Medulla oblongata (tissue), 1 donor: Measurements from ENCODE around the gene SUPT20HL2.
"Not testable (repeated sequence)": the region's sequence is repeated elsewhere in the genome, so short reads cannot be mapped to it uniquely, and the experiment has no call there.

Experiments
- DNase-seq: peaks from one replicate; pipeline ENCODE4 v3.0.0-alpha.2; 2015; ENCODE audit errors: extremely low spot score

SUPT20HL2 gene

DNA sequence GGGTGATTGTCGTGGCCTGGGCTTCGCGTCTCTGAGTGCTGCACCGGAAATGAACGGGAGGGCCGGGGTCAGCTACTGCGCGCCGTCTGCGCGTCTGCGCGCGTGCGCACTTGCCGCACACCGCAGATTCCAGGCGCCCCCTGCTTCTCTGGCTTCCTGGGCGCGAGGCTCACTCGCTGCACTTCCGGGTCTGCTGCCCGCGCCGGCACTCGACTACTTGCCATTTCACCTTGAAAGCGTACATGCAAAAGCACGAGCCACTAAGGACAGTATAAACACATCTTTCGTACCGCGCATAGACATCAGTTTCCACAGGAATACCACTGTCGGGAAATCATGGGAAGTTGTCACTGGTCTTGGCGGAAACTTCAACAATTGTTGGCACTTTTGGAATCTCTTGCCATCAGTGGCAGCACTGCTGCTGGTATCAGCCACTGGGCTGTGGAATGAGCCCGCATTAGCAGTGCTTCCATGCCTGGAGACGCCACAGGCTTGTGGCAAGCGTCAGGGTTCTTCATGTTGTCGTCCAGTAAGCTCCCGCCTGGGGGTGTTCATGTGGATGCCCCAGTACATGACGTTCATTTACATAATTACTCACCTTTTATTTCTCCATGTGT, at the start of gene SUPT20HL2:
TSS of gene SUPT20HL2 (minus strand) at position 51 of the 617 bp plus-strand sequence. CDS start 754 bp downstream, outside the sequence.
- DNase-seq: no peak

DNA sequence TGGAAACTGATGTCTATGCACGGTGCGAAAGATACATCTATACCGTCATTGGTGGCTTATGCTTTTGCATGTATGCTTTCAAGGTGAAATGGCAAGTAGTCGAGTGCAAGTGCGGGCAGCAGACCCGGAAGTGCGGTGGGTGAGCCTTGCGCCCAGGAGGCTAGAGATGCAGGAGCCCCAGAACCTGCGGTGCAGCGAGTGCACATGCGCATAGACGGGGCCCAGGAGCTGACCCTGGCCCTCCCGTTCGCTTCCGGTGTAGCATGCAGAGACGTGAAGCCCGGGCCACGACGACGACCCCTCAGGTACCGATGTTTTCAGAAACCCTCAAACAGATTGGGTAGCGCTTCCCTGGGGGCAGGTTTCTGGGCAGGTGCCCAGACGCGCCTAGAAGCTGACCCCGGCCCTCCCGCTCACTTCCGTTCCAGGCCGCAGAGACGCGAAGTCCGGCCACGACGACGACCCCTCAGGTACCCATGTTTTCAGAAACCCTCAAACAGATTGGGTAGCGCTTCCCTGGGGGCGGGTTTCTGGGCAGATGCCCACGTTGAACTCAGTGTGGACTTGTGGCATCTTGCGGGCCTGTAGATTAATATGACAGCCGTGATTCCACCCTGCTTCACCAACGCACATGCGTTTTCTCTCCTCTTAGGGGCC, 48.3 kb upstream of the SUPT20HL2 start:
- not testable (repeated sequence) for DNase-seq

DNA sequence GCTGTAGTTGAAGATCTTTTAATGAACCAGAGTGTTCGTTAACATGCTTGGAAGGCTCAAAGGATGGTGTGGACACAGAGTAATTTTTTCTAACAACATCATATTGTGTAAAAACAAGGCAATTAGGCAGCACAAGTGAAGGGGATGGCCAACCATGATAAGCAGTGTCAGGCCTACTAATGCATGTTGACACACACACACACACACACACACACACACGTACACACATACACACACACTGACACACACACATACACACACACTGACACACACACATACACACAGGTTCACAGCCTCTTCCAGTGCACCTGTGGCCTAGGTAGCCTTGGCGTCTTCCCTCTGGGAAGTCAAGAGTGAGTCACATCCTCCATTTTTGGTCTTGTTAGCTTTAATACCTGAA, 46.4 kb upstream of the SUPT20HL2 start, which contains the start of gene SUPT20HL1:
TSS of gene SUPT20HL1 (plus strand) at position 368 of the 400 bp plus-strand sequence. CDS start 2,122 bp downstream, outside the sequence.
- no peak for DNase-seq

DNA sequence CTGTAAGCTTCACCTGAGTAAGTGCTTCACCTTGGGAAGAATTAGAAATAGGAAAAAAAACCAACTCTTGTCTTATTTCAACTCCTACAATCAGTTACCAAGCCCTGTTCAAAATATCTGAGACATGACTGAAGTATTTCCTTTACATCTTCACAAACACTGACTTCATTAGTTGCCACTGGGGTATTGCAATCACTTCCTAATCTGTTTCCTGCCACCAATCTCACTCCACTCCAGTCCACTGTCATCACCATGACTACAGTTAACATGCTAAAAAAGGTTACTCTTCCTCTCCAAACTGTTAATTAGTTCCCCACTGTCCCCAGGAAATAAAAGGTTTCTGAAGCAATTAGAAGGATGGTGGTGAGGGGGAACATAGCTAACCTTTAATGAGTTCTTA, 43.2 kb upstream of the SUPT20HL2 start:
- DNase-seq: no peak

DNA sequence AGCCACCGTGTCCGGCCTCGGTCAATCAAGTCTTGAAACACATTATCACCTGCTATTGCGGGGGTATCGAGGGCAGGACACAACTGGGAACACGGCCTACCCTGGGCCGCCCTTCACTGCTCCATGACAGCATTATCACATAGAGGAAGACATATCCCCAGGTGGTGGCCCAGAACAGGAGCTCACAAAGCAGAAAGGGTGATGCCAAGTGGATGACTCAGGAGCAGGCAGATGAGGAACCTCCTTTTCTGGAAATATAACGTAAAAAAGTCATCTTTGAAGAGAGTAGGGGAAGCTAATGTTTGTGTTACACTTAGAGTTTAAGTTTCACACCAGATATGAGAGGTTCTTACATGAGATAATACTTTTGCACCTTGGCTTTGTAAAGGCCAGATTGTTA, 41.2 kb upstream of the SUPT20HL2 start:
- no peak for DNase-seq

DNA sequence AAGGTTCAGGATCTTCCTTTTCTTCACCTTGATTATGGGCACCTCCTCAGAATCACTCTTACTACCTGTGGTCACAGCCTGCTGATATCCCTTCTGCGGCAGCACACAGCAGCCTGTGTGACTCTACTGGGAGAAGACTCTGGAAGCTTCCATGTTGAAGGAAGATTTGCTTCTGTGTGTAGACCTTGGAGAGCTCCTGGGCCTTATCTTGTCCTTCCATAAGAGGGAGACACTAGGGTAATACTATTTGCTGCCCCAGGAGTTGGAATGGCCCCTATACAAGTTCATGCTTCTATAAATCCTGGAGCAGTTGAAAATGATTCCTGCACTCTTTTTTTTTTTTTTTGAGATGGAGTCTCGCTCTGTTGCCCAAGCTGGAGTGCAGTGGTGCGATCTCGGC, 36.3 kb upstream of the SUPT20HL2 start:
- DNase-seq: no peak

DNA sequence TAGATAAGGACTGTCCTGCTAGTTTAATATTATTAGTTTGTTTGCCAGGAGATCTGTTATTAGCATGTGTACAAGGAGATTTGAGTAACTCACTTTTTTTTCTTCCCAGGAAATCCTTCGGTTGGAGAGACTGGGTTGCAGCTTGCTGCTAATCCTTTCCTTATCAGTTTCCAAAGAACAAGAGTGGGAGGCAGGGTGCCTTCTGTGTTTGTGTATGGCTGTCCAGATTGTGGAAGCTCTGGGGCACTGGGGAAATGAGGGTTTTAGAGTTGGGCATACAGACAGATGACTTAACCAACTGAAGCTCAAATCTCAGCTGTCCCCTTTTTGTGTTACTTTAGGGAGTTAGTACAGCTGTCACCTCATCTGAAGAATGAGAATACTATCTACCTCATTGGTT, 34.0 kb upstream of the SUPT20HL2 start:
- DNase-seq: no peak

DNA sequence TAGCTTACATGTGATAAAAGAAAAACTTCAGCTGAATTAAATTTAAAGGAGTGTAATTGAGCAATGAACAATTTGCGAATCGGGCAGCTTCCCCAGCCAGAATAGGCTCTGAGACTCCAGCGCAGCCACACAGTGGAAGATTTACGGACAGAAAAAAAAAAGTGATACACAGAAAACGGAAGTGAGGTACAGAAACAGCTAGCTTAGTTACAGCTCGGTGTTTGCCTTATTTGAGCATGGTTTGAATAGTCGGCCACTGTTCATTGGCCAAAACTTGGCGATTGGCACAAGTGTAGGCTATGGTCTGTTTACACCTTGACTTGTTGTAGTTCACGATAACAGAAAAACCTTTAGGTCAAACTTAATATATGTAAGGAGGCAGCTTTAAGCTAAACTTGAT, 29.9 kb upstream of the SUPT20HL2 start:
- no peak for DNase-seq

DNA sequence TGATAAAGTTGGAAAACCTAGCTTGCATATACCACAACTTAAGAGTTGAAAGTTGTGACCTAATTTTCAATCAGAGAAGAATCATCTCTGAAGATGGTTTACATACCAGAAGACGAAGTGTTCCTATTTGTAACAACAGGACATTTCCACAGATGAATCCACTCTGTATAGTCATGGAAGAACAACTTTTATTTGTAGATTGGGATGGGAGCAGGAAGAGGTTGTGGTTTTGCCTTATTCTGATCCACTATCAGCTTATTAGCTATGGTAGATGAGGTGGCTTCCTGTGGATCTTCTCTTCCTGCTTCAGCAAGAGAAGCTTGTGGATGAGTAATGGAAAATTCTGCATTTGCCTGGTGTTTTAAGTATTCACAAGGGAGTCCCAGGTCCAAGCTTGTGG, 27.9 kb upstream of the SUPT20HL2 start:
- DNase-seq: no peak

DNA sequence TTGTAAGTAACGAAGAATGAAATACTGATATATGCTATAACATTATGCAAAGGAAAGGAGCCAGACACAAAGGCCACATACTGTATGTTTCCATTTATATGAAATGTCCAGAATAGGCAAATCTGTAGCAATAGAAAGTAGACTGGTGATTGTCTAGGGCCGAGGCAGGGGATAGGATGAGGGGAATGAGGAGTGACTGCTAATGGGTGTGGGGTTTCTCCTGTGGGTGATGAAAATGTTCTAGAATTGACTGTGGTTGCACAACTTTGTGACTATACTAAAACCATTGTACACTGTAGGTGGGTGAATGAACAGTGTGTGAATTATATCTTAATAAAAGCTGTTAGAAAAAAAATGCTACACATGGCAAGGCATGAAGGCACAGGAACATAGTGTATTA, 26.6 kb upstream of the SUPT20HL2 start:
- no peak for DNase-seq

DNA sequence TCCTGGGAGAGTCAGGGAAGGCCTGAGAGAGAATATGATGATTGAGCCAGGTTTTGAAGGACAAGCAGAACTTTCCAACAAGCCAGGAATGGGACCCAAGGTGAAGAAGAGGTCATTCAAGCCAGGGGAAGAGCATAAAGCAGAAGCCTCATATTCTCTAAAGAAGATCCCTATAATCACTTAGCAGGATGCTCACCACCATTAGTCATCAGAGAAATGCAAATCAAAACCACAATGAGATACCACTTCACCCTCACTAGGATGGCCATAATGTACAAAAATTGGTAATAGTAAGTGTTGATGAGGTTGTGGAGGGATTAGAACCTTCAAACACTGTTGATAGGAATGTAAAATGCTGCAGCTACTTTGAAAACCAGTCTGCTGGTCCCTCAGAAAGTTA, 26.0 kb upstream of the SUPT20HL2 start:
- no peak for DNase-seq

DNA sequence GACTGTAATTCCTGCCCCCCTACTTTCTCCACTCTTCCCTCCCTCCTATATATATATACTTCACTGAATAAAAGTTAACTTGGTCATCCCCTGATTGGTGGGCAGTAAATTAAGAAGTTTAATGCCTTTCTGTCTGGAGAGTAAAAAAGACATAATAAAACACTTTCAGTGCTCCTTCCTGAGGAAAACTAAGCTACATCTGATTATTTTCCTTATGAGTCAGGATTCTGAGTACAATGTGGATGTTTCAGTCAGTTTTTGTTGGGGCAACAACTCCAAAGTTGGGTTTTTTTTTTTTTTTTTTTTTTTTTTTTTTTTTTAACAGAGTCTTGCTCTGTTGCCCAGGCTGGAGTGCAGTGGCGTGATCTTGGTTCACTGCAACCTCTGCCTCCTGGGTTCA, 22.0 kb upstream of the SUPT20HL2 start:
- DNase-seq: no peak

DNA sequence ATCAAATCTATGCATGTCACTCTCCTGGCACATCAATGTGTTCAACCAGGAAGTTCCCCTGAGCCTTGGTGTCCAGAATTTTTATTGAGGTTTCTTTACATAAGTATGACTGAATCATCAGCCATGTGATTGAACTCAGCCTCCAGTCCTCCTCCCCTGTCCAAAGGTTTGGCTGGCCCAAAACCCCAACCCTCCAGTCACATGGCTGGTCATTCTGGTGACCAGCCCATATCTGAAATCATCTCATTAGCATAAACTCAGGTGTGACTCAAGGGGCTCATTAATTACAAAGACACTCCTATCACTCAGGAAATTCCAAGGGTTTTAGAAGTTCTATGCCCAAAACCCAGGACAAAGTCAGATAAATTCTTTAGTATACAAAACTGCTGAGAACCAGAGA, 20.6 kb upstream of the SUPT20HL2 start:
- no peak for DNase-seq

DNA sequence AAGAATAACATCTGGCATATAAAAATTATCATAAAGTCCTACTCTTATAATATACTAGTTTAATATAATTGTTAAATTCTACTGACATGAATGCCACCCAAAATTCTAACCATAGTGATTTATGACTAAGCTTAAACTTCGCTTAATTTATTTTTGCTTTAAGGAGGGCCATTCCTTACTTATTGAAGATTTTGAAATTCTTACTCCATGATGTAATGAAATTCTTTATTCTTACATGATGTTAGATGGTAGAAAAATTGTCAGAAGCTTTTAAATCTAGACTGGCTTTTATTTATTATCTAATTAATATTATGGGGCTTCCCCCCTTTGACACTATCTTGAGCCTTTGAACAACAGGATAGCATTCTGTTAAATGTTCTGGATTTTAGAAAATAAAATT, 19.5 kb upstream of the SUPT20HL2 start:
- DNase-seq: no peak

DNA sequence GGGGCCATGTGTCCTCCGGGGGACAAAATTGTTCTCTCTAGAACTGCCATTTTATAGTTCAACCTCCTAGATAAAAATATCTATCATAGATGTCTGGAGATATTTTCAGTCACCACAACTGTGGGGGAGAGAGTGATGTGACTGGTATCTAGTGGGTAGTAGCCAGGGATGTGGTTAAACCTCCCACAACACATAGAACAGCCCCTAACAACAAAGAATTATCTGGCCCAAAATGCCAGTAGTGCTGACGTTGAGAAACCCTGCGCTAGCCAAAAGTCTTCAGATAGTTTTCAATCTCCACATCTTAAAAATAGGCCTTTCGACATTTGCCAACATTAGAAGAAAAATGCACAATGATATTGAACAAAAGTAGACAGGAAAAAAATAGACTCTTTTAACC, 19.0 kb upstream of the SUPT20HL2 start:
- DNase-seq: no peak

DNA sequence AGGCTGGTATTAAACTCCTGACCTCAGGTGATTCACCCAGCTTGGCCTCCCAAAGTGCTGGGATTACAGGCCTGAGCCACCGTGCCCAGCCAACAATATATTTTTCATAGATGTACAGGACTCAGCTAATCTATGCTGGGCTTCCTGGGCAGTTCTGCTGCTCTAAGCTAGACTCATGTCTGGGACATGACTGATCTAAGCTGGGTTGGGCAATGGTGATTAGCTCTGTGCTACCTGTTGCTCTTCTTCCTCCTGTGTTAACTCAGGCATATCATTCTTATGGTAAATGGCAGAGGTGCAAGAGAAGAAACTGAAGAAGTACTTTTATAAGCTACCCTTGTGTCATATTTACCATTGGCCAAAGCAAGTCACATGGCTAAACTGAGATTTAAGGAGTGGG, 11.4 kb upstream of the SUPT20HL2 start:
- DNase-seq: no peak

DNA sequence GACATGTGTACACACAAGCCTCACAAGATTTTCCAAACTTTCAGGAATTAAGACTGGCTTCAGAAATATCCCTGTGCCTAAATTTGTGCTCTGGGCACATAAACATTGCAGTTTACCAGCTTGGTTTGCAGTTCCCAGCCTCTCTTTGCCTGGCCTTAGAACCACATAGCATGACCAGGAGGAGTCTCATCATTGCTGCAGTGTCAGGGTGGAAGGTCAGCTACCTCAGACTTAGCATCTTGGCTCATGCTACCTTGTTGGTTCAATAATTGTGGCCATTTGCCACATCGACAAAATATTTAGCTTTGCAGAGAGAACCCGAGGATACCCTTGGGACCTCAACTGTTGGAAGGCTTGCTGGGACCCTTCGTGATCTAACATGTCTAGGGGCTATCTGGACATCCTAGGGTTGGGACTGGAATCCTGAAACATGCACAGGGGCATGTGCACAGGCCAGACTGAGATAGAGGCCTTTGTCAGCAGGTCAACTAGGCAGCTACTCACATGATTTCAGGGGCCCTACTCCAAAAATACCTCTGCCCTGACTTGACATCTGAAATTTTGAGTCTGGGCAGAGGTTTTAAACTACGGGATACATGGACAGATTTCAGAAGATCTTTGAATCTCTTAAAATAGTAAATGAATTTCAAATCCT, 8.0 kb upstream of the SUPT20HL2 start:
- DNase-seq: no peak

DNA sequence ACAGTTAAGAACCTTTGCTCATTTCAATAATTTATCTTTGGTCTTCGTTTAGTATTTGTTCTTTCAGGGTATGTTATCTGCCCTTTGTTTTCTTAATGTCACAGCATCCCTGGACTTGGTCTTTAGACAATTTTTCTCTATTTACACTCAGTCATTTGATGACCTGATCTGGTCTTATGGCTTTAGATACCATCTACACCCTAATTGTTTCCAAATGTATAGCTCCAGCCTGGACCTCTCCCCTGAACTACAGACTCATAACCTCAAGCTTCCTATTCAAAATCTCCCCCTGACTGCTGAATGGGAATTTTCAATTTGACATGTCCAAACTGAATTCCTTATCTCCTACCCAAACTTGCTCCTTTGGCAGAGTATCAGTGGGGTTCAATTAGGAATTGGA, 3.7 kb upstream of the SUPT20HL2 start:
- no peak for DNase-seq

DNA sequence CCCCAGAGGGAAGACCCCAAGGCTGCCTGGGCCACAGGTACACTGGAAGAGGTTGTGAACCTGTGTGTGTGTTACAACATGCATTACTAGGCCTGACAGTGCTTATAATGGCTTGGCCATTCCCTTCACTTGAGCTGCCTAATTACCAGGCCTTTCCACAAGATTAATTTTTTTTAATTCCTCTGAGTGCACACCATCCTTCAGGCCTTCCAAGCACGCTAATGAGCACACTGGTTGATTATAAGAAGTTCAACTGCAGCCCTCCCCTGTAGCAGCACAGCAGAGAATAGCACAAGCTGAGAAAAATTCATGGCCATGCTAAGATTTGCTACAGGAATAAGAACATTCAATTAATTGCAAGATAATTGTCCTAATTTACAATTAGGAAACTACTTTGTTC, 2.2 kb upstream of the SUPT20HL2 start:
- no peak for DNase-seq

DNA sequence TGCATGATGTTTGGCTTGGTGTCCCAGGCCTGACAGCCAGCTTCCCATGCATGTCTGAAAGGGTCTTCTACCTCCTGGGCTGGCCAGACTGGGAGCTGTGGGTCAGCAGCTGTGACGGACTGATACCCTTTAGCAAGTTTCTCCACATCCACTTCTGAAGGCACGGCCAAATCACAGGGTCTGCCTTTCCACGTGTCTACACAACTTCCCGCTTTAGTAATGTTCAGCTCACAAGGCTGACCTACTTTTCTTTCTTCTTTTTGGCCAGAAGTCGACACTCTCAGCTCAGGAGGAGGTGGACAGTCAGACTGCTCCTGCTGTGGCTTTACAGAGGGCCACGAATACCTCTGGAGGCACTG, 1.6 kb downstream of the SUPT20HL2 start:
- DNase-seq: not testable (repeated sequence)

DNA sequence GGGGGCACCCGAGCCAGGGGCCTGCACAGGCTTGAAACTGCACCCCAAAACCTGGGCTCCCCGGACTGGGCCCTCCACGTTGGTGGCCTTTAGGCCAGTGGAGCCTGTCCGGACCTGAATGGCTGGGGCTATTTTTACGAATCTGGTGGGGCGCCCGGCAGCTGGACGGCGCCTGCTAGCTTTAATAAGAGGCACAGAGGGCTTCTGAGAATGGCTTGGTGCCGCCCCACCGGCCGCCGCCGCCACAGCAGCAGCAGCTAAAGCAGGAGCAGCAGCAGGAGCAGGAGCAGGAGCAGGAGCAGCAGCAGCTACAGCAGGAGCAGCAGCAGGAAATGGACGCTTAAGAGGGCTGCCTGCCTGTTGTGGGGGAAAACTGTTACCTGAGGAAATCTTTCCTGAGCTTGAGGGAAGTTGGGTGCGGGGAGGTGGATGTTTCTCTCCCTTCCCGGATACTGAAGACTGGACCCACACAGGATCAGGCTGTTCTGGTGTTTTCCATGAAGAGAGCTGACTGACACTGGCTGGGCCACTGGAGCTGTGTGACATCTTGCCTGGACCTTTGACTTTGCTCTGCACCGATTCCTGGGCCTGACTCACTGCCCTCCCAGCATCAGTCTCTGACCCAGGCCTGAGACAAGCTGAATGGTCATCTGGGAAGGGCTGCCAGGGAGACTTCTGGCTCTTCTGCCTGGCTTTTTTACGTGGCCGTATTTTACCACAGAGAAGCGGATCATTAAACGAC, 2.2 kb downstream of the SUPT20HL2 start:
- not testable (repeated sequence) for DNase-seq

DNA sequence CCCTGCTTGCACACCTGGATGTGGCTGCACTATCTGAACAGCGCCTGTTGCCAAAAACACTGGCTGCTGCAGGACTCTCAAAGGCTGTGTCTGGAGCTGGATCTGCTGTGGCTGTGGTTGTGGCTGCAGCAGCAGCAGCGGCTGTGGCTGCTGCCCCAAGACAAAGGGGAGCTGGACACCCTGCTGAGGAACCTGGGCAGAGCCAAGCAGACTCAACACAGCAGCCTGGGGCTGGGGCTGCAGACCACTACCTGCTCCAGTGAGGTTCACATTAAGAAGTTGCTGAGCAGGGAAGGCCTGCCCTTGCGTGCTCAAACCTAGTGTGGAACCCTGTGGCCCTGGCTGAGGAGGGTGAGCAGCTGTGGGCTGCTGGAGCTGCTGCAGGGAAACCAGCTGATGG, 3.0 kb downstream of the SUPT20HL2 start:
- DNase-seq: not testable (repeated sequence)
